Omental fat pad (tissue), 4 donors: ENCODE measurements around the gene INO80E. TPM values are rescaled to one million over a fixed set of nuclear protein-coding genes. Genes with fewer than 3 reads are reported as not detected.

Experiments
- ATAC-seq: fragments of 150-250 bp; one replicate; pipeline ENCODE4 v1.9.1; 2016; ENCODE audit warnings: mild to moderate bottlenecking, moderate library complexity; ENCODE audit not compliant: low FRiP score
- DNase-seq: peaks from one replicate; pipeline ENCODE4 v3.0.0-alpha.2; 2019; ENCODE audit warnings: low spot score
- total RNA-seq, 4 donors: library from RNA; depleted of rRNA; stranded (reverse); fragments of >200 nt; gene quantifications; one replicate each; pipeline ENCODE4 v1.1.0, GENCODE V29; 2016
- TF ChIP-seq, protein P1 (sequence below), 3 donors: fragments of 450-650 bp; IDR thresholded peaks; one replicate each; pipeline ENCODE4 v1.5.1; 2016 to 2017; ENCODE audit warnings: antibody characterized with exemption in 3 of 3, mild to moderate bottlenecking in 3 of 3, moderate library complexity in 2 of 3

INO80E gene
- total RNA-seq, 4 donors from 2014 or later, result 22.8 to 113 (median 31.1) TPM

DNA sequence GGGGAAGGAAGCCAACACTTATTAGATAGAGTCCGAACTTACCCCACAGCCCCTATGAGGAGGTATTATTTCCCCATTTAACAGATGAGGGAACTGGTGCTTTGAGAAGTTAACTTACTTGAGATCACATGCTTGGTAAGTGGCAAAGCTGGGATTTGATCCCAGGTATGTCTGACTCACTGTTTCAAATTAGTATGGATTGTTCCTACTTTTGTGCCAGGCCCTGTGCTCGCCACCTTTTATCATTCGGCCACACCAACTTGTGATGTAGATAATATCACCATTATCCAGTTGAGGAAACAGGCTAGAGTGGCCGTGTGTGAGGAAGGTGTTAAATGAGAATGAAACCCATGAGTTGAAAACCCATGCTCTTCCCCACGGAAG lies 11.3 kb upstream of the INO80E start:
- DNase-seq, result no peak
- TF ChIP-seq, protein P1, sequence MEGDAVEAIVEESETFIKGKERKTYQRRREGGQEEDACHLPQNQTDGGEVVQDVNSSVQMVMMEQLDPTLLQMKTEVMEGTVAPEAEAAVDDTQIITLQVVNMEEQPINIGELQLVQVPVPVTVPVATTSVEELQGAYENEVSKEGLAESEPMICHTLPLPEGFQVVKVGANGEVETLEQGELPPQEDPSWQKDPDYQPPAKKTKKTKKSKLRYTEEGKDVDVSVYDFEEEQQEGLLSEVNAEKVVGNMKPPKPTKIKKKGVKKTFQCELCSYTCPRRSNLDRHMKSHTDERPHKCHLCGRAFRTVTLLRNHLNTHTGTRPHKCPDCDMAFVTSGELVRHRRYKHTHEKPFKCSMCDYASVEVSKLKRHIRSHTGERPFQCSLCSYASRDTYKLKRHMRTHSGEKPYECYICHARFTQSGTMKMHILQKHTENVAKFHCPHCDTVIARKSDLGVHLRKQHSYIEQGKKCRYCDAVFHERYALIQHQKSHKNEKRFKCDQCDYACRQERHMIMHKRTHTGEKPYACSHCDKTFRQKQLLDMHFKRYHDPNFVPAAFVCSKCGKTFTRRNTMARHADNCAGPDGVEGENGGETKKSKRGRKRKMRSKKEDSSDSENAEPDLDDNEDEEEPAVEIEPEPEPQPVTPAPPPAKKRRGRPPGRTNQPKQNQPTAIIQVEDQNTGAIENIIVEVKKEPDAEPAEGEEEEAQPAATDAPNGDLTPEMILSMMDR (IDR thresholded peaks at IDR 0.05), result no peak
- no peak for ATAC-seq

DNA sequence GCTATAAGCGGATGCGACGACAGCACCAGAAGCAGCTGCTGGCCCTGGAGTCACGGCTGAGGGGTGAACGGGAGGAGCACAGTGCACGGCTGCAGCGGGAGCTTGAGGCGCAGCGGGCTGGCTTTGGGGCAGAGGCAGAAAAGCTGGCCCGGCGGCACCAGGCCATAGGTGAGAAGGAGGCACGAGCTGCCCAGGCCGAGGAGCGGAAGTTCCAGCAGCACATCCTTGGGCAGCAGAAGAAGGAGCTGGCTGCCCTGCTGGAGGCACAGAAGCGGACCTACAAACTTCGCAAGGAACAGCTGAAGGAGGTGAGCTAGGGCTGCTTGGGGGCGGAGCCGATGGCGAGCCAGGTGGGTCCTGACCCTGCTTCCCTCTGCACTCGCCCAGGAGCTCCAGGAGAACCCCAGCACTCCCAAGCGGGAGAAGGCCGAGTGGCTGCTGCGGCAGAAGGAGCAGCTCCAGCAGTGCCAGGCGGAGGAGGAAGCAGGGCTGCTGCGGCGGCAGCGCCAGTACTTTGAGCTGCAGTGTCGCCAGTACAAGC lies 10.7 kb upstream of the INO80E start:
- TF ChIP-seq, protein P1 (IDR thresholded peaks at IDR 0.05), result no peak
- no peak for DNase-seq
- ATAC-seq, result no peak

DNA sequence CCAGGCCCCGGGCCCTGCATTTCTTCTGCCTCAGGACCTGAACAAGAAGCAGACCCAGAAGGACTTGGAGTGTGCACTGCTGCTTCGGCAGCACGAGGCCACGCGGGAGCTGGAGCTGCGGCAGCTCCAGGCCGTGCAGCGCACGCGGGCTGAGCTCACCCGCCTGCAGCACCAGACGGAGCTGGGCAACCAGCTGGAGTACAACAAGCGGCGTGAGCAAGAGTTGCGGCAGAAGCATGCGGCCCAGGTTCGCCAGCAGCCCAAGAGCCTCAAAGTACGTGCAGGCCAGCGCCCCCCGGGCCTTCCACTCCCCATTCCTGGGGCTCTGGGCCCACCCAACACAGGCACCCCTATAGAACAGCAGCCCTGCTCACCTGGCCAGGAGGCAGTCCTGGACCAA lies 9.8 kb upstream of the INO80E start:
- no peak for ATAC-seq
- TF ChIP-seq, protein P1 (IDR thresholded peaks at IDR 0.05), result no peak
- DNase-seq, result no peak

DNA sequence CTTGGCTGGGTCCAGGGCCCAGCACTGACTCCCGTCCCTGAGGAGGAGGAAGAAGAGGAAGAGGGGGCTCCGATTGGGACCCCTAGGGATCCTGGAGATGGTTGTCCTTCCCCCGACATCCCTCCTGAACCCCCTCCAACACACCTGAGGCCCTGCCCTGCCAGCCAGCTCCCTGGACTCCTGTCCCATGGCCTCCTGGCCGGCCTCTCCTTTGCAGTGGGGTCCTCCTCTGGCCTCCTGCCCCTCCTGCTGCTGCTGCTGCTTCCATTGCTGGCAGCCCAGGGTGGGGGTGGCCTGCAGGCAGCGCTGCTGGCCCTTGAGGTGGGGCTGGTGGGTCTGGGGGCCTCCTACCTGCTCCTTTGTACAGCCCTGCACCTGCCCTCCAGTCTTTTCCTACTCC lies 9.1 kb upstream of the INO80E start:
- TF ChIP-seq, protein P1 (IDR thresholded peaks at IDR 0.05), result no peak
- no peak for DNase-seq
- no peak for ATAC-seq

DNA sequence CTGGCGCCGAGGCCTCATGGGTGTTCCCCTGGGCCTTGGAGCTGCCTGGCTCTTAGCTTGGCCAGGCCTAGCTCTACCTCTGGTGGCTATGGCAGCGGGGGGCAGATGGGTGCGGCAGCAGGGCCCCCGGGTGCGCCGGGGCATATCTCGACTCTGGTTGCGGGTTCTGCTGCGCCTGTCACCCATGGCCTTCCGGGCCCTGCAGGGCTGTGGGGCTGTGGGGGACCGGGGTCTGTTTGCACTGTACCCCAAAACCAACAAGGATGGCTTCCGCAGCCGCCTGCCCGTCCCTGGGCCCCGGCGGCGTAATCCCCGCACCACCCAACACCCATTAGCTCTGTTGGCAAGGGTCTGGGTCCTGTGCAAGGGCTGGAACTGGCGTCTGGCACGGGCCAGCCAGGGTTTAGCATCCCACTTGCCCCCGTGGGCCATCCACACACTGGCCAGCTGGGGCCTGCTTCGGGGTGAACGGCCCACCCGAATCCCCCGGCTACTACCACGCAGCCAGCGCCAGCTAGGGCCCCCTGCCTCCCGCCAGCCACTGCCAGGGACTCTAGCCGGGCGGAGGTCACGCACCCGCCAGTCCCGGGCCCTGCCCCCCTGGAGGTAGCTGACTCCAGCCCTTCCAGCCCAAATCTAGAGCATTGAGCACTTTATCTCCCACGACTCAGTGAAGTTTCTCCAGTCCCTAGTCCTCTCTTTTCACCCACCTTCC lies 8.5 kb upstream of the INO80E start:
- ATAC-seq, result no peak
- no peak for DNase-seq
- TF ChIP-seq, protein P1 (IDR thresholded peaks at IDR 0.05), result no peak

DNA sequence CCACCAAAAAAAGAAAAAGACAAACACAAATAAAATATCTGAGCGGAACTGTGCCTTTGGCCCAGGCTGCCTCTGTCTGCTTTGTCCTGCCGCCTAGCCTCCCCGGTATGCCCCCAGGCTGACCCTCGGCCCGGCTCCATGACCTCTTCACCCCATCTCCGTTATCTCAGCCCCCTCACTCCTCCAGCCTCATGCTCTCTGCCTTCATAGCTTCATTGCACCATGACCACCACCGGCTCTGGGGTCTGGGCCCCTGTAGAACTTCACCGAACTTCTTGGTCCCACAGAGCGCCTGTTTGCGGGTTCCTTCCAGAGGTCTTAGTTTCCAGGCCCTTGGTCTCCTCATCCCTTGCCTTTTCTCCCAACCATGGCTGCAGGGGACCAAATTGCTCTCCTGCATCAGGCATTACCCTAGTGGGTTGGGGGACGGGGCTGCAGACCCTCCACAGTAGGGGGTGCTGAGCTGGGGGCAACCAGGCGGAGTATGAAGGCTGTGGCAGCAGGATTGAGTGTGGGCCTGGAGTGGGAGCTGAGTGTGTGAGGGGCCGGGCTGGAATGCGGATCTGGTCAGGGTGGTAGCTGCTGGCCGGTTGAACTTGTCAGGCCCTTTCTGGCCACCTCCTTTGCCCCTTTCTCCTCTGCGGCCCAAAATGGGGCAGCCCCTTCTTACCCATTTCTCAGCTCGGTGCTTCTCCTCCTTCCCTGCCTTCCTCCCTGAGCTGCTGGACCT lies 7.5 kb upstream of the INO80E start:
- ATAC-seq (no peak), DNase-seq (no peak)
- TF ChIP-seq, protein P1 (IDR thresholded peaks at IDR 0.05), result no peak
